Breast epithelium (tissue), 3 donors: Measurements from ENCODE around the gene MAP7D3.

Experiments used
- POLR2A ChIP-seq: fragments of 450-650 bp; IDR thresholded peaks from one replicate; pipeline ENCODE4 v1.6.1; 2016; ENCODE audit warnings: antibody characterized with exemption, mild to moderate bottlenecking, moderate library complexity
- TF ChIP-seq, protein P1 (sequence below), 3 donors: fragments of 450-650 bp; IDR thresholded peaks; one replicate each; pipeline ENCODE4 v1.5.1; 2016 to 2017; ENCODE audit warnings: antibody characterized with exemption in 3 of 3, mild to moderate bottlenecking in 3 of 3, moderate library complexity in 3 of 3

DNA sequence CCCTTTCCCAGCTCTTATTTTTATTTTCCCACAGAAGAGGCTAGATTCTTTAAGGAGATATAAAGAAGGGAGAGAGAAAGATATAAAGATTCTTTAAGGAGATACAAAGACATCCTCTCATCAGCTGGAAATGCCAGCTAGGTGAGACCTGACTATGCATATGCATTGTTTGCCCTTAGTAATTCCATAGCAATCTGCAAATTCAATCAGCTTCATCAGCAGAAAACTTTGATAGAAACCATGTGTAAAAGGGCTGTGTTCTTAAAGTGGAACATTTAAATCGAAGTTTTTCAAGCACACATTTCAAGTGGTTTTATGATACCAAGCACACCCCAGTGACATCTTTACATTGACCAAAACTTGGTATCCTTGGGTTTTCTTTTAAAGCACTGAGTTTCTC, 79.8 kb downstream of the MAP7D3 start:
- no peak for TF ChIP-seq POLR2A
- TF ChIP-seq, protein P1, sequence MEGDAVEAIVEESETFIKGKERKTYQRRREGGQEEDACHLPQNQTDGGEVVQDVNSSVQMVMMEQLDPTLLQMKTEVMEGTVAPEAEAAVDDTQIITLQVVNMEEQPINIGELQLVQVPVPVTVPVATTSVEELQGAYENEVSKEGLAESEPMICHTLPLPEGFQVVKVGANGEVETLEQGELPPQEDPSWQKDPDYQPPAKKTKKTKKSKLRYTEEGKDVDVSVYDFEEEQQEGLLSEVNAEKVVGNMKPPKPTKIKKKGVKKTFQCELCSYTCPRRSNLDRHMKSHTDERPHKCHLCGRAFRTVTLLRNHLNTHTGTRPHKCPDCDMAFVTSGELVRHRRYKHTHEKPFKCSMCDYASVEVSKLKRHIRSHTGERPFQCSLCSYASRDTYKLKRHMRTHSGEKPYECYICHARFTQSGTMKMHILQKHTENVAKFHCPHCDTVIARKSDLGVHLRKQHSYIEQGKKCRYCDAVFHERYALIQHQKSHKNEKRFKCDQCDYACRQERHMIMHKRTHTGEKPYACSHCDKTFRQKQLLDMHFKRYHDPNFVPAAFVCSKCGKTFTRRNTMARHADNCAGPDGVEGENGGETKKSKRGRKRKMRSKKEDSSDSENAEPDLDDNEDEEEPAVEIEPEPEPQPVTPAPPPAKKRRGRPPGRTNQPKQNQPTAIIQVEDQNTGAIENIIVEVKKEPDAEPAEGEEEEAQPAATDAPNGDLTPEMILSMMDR (IDR thresholded peaks at IDR 0.05): no peak
